DOHH2 (cell line): Measurements from ENCODE around the gene TNRC6B.

ENCODE experiments used
- H3F3A ChIP-seq: fragments of 200-600 bp; sonication (generic), shearing (Covaris generic); 2 replicates; pipeline ENCODE4 v1.6.0; 2016; ENCODE audit warnings: antibody characterized with exemption, mild to moderate bottlenecking; ENCODE audit not compliant: control insufficient read depth, insufficient read depth
- H3K27ac ChIP-seq: fragments of 200-600 bp; sonication (generic); 2 replicates; pipeline ENCODE4 v1.5.1; 2014; ENCODE audit warnings: low read depth, mild to moderate bottlenecking, low read length, moderate library complexity
- H3K27me3 ChIP-seq: fragments of 200-600 bp; sonication (generic); 2 replicates; pipeline ENCODE4 v1.6.1; 2014; ENCODE audit warnings: mild to moderate bottlenecking, low read length, mixed read lengths; ENCODE audit not compliant: control insufficient read depth
- H3K36me3 ChIP-seq: fragments of 200-600 bp; sonication (generic); 2 replicates; pipeline ENCODE4 v1.6.1; 2014; ENCODE audit warnings: mild to moderate bottlenecking, low read length, moderate library complexity, mixed read lengths; ENCODE audit not compliant: control insufficient read depth
- H3K4me1 ChIP-seq: fragments of 200-600 bp; sonication (generic); 2 replicates; pipeline ENCODE4 v1.6.1; 2014; ENCODE audit warnings: mild to moderate bottlenecking, low read length, mixed read lengths; ENCODE audit not compliant: control insufficient read depth
- H3K4me2 ChIP-seq: fragments of 200-600 bp; sonication (generic); 2 replicates; pipeline ENCODE4 v1.6.0; 2014; ENCODE audit warnings: mild to moderate bottlenecking, low read length, moderate library complexity
- H3K4me3 ChIP-seq: fragments of 200-600 bp; sonication (generic); 2 replicates; pipeline ENCODE4 v1.5.1; 2014; ENCODE audit warnings: mild to moderate bottlenecking, low read length, mixed read lengths
- H3K79me2 ChIP-seq: fragments of 200-600 bp; sonication (generic); 2 replicates; pipeline ENCODE4 v1.6.1; 2014; ENCODE audit warnings: mild to moderate bottlenecking, low read length, mixed read lengths; ENCODE audit not compliant: control insufficient read depth
- H3K9me2 ChIP-seq: fragments of 200-600 bp; sonication (generic); replicated peaks from 2 replicates; pipeline ENCODE4 v1.6.1; 2014; ENCODE audit warnings: mild to moderate bottlenecking, low read length, mixed read lengths; ENCODE audit not compliant: control insufficient read depth
- H3K9me3 ChIP-seq: fragments of 200-600 bp; sonication (generic); 2 replicates; pipeline ENCODE4 v1.6.1; 2014; ENCODE audit warnings: antibody characterized with exemption, low read length, mixed read lengths; ENCODE audit not compliant: control insufficient read depth, insufficient read depth
- H4K20me1 ChIP-seq: fragments of 200-600 bp; sonication (generic); 2 replicates; pipeline ENCODE4 v1.6.0; 2014; ENCODE audit warnings: low read depth, mild to moderate bottlenecking, antibody characterized with exemption, low read length, moderate library complexity; ENCODE audit not compliant: control insufficient read depth, insufficient read depth
- CTCF ChIP-seq: fragments of 200-600 bp; sonication (generic); IDR thresholded peaks from one replicate; pipeline ENCODE4 v1.5.1; 2014; ENCODE audit warnings: antibody characterized with exemption, mild to moderate bottlenecking, low read depth, low read length; ENCODE audit not compliant: poor library complexity, severe bottlenecking
- EZH2phosphoT487 ChIP-seq: fragments of 200-600 bp; sonication (generic); IDR thresholded peaks from 2 replicates; pipeline ENCODE4 v1.6.1; 2017; ENCODE audit warnings: borderline replicate concordance, mild to moderate bottlenecking, antibody characterized with exemption, low read length, moderate library complexity, mixed read lengths

The TNRC6B gene

DNA sequence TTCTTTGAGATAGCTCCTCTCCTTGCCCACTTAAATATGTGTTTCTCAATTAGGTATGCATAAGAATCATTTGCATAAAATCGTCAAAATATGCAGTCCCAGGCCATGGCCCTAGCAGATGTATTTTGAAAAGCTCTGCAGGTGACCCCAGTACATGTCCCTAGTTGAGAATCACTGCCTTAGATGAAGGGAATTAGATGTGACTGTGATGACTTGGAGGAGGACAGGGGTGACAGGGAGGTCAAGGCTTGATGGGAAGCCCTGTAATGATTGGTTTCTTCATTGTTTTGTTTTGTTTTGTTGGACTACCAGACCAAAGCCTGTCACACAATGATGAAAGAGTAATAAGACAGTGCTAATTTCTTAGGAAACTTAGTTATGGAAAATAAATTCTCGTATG lies 74.4 kb downstream of the TNRC6B start:
- no peaks in the 10 kb centered on the region; the same call in 1 of the 2 replicates for H4K20me1 ChIP-seq
- no peaks in the 10 kb centered on the region for H3K9me3 ChIP-seq
- H3K27ac ChIP-seq: no peak overlapping the region
- peaks cover 32% of the 10 kb centered on the region for H3K36me3 ChIP-seq
- no peak overlapping the region for H3K4me3 ChIP-seq
- TF ChIP-seq CTCF (no peak), EZH2phosphoT487 (no peak)
- peaks cover 32% of the 10 kb centered on the region for H3K79me2 ChIP-seq
- H3K9me2 ChIP-seq: no peaks in the 10 kb centered on the region
- H3K4me2 ChIP-seq: no peak overlapping the region
- H3F3A ChIP-seq: no peaks in the 10 kb centered on the region
- H3K27me3 ChIP-seq: no peaks in the 10 kb centered on the region
- H3K4me1 ChIP-seq: no peaks in the 10 kb centered on the region

DNA sequence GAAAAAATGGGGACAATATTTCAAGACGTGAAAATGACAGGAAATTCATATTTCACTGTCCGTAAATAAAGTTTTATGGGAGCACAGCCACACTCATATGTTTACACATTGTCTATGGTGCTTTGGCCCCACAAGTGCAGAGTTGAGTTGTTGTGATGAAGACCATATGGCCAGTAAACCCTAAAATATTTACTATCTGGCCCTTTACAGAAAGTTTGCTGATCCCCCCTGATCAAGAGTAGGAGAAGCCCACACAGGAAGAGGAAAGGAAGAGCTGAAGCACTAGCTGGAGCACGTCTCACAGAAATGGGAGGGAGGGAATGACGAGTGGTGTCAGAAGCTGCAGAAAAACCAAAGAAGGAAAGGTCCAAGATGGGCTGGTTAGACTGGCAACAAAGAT lies 78.8 kb downstream of the TNRC6B start:
- Histone ChIP-seq H3K9me3 (no peaks in the 10 kb centered on the region), H3K4me1 (no peaks in the 10 kb centered on the region), H3K36me3 (peaks cover 23% of the 10 kb centered on the region), H3F3A (no peaks in the 10 kb centered on the region), H3K27me3 (no peaks in the 10 kb centered on the region), H3K79me2 (peaks cover 16% of the 10 kb centered on the region), H4K20me1 (no peaks in the 10 kb centered on the region), H3K27ac (no peak overlapping the region), H3K4me3 (no peak overlapping the region), H3K4me2 (no peak overlapping the region), H3K9me2 (no peaks in the 10 kb centered on the region)
- no peak for TF ChIP-seq EZH2phosphoT487
- TF ChIP-seq CTCF: no peak

- Histone ChIP-seq H3K4me2 (no peak overlapping the region), H3K36me3 (peaks cover 21% of the 10 kb centered on the region), H4K20me1 (no peaks in the 10 kb centered on the region), H3K27me3 (no peaks in the 10 kb centered on the region), H3F3A (no peaks in the 10 kb centered on the region), H3K4me1 (no peaks in the 10 kb centered on the region), H3K79me2 (peaks cover 11% of the 10 kb centered on the region), H3K9me3 (no peaks in the 10 kb centered on the region), H3K9me2 (no peaks in the 10 kb centered on the region), H3K27ac (no peak overlapping the region), H3K4me3 (no peak overlapping the region)
- TF ChIP-seq CTCF: no peak
- no peak for TF ChIP-seq EZH2phosphoT487
Measured at GRCh38 chr22:40258017-40258416, 80.3 kb downstream of the TNRC6B start.

GRCh38 chr22:40258501-40258915 lies 80.8 kb downstream of the TNRC6B start:
- Histone ChIP-seq H3F3A (no peaks in the 10 kb centered on the region), H3K27me3 (no peaks in the 10 kb centered on the region), H3K4me1 (no peaks in the 10 kb centered on the region), H3K9me3 (no peaks in the 10 kb centered on the region), H3K79me2 (peaks cover 11% of the 10 kb centered on the region), H4K20me1 (no peaks in the 10 kb centered on the region), H3K36me3 (peaks cover 25% of the 10 kb centered on the region), H3K4me3 (no peak overlapping the region), H3K9me2 (no peaks in the 10 kb centered on the region), H3K4me2 (no peak overlapping the region), H3K27ac (no peak overlapping the region)
- no peak for TF ChIP-seq EZH2phosphoT487
- TF ChIP-seq CTCF: no peak
